Stimulated activated CD8-positive, alpha-beta memory T cell treated with anti-CD3 and anti-CD28 coated beads, Interleukin-7, amount 100 ng/mL, for 24 hours (primary cell): ENCODE results near the gene PHF14.
"Not testable (repeated sequence)": the region's sequence is repeated elsewhere in the genome, so short reads cannot be mapped to it uniquely, and the experiment has no call there.

Experiments
- DNase-seq: peaks from one replicate; pipeline ENCODE4 v3.0.0-alpha.2; 2020; ENCODE audit warnings: low read depth

The PHF14 gene

GRCh38 chr7:10977113-10977512 lies 3.4 kb downstream of the PHF14 start:
- no peak for DNase-seq

GRCh38 chr7:10981317-10981716 lies 7.6 kb downstream of the PHF14 start:
- no peak for DNase-seq

GRCh38 chr7:10990748-10991147 lies 17.1 kb downstream of the PHF14 start:
- DNase-seq: not testable (repeated sequence)

GRCh38 chr7:10995482-10996166 lies 22.0 kb downstream of the PHF14 start:
- DNase-seq: not testable (repeated sequence)

GRCh38 chr7:10998996-10999757 lies 25.5 kb downstream of the PHF14 start:
- no peak for DNase-seq

GRCh38 chr7:11005202-11005601 lies 31.5 kb downstream of the PHF14 start:
- DNase-seq: no peak

GRCh38 chr7:11006291-11006690 lies 32.6 kb downstream of the PHF14 start:
- no peak for DNase-seq

- DNase-seq: no peak
These were observed 36.0 kb downstream of the PHF14 start for GRCh38 chr7:11009631-11010030.

GRCh38 chr7:11021468-11021867 lies 47.8 kb downstream of the PHF14 start:
- no peak for DNase-seq

- DNase-seq: no peak
These were observed 53.0 kb downstream of the PHF14 start for GRCh38 chr7:11026452-11027359.

GRCh38 chr7:11035661-11036060 lies 62.0 kb downstream of the PHF14 start:
- no peak for DNase-seq

GRCh38 chr7:11039974-11040373 lies 66.3 kb downstream of the PHF14 start:
- DNase-seq: no peak

- DNase-seq: no peak
These were observed 80.4 kb downstream of the PHF14 start for GRCh38 chr7:11054033-11054432.

GRCh38 chr7:11060893-11061292 lies 87.2 kb downstream of the PHF14 start:
- DNase-seq: no peak

- no peak for DNase-seq
These were observed 88.4 kb downstream of the PHF14 start for GRCh38 chr7:11062110-11062509.

- no peak for DNase-seq
These were observed 95.9 kb downstream of the PHF14 start for GRCh38 chr7:11069591-11069990.

- no peak for DNase-seq
These were observed 104.1 kb downstream of the PHF14 start for GRCh38 chr7:11077816-11078215.

GRCh38 chr7:11078247-11078834 lies 104.7 kb downstream of the PHF14 start:
- no peak for DNase-seq

- no peak for DNase-seq
These were observed 106.2 kb downstream of the PHF14 start for GRCh38 chr7:11079907-11080306.

- no peak for DNase-seq
These were observed 108.4 kb downstream of the PHF14 start for GRCh38 chr7:11082121-11082520.

- no peak for DNase-seq
These were observed 109.0 kb downstream of the PHF14 start for GRCh38 chr7:11082552-11083213.

GRCh38 chr7:11083214-11083568 lies 109.5 kb downstream of the PHF14 start:
- no peak for DNase-seq
